GM19193 (cell line): ENCODE results near the gene GABRR3.

Experiments
- POLR2A ChIP-seq: IDR thresholded peaks from 4 replicates; pipeline ENCODE4 v1.6.1; 2011; ENCODE audit not compliant: insufficient read depth, insufficient read length; ENCODE audit errors: extremely low read depth

The GABRR3 gene

GRCh38 chr3:97935842-97936241 lies 99.3 kb downstream of the GABRR3 start:
- no peak for TF ChIP-seq POLR2A
